ENCODE results near the gene TALDO1. TPM values are rescaled to one million over a fixed set of nuclear protein-coding genes. Genes with fewer than 3 reads are reported as not detected.
A peak's percentile ranks its signal among the peaks of the same experiment; 100 is the strongest.

The TALDO1 gene
- total RNA-seq, 1 experiment from 2014 or later: 268 TPM

- no peaks in the 10 kb centered on the region for H3K4me1 ChIP-seq (ENCODE audit: insufficient read depth, low read length)
- no peak overlapping the region for H3K4me2 ChIP-seq (ENCODE audit: insufficient read depth, insufficient read length, low read length)
- H3K18ac ChIP-seq (ENCODE audit: insufficient read length, low read depth, low read length): no peak overlapping the region
- no peak overlapping the region for H2BK5ac ChIP-seq (ENCODE audit: insufficient read length, low read length)
- H2AFZ ChIP-seq (ENCODE audit: low read length): no peak overlapping the region
- no peak overlapping the region for H2BK120ac ChIP-seq (ENCODE audit: low read depth, low read length, poor library complexity, severe bottlenecking)
- no peak overlapping the region for H2BK20ac ChIP-seq (ENCODE audit: low read depth, low read length, poor library complexity, severe bottlenecking)
- Mint-ChIP-seq H3K4me3 (peak overlapping the region in 1 of 2 experiments; percentile 12; a peak in 1 of 5 replicates), H3K27me3 (ENCODE audit: low read depth) (no peaks in the 10 kb centered on the region), H3K9me3 (no peaks in the 10 kb centered on the region), H3K27ac (peak overlapping the region in 2 of 3 experiments; percentile 80 to 81; a peak in 3 of 7 replicates), H3K36me3 (ENCODE audit: insufficient read depth in 1 of 3, low read depth in 3 of 3) (peaks cover 35 to 84% (median 67%) of the 10 kb centered on the region in 3 experiments; a peak in 6 of 7 replicates), H3K4me1 (peaks cover 11 to 15% of the 10 kb centered on the region in 2 experiments)
- no peaks in the 10 kb centered on the region for H4K20me1 ChIP-seq (ENCODE audit: control insufficient read depth, insufficient read depth, insufficient read length)
- H3K27me3 ChIP-seq (ENCODE audit: insufficient read depth, low read length): no peaks in the 10 kb centered on the region
- no peak overlapping the region for H4K91ac ChIP-seq (ENCODE audit: insufficient read length, low read depth, low read length)
- no peak overlapping the region for H2BK12ac ChIP-seq (ENCODE audit: insufficient read length, low read depth, low read length)
- H3K23me2 ChIP-seq (ENCODE audit: insufficient read length, low read depth, low read length, poor library complexity, severe bottlenecking): no peaks in the 10 kb centered on the region
- no peak overlapping the region for H2AK5ac ChIP-seq (ENCODE audit: insufficient read length, low read length)
- H3K79me2 ChIP-seq (ENCODE audit: insufficient read depth, low read length): no peaks in the 10 kb centered on the region
- H3K56ac ChIP-seq (ENCODE audit: insufficient read length, low read depth, low read length): no peak overlapping the region
- peak overlapping the region; percentile 36 for H4K5ac ChIP-seq (ENCODE audit: insufficient read length, low read depth, low read length)
- WGBS (ENCODE audit: extremely low coverage, insufficient read length, low lambda C conversion rate): no CpG with 5 or more reads among the region's 10 CpGs
- H3K79me1 ChIP-seq (ENCODE audit: insufficient read depth, low read depth, low read length, poor library complexity, severe bottlenecking): peaks cover 4% of the 10 kb centered on the region
- no peak overlapping the region for H2BK15ac ChIP-seq (ENCODE audit: low read depth, low read length)
- H3K9ac ChIP-seq (ENCODE audit: extremely low read depth, insufficient read length, low read length): no peak overlapping the region
- no peak overlapping the region for H3T11ph ChIP-seq (ENCODE audit: low read length)
- no peak overlapping the region for H3K4ac ChIP-seq (ENCODE audit: low read depth, low read length)
- TF ChIP-seq CTCF (conservative IDR thresholded peaks at IDR 0.05): peak; percentile 42
- peak; percentile 70 for DNase-seq
- no peak overlapping the region for H3K14ac ChIP-seq (ENCODE audit: insufficient read depth, low read length)
- H3K23ac ChIP-seq (ENCODE audit: insufficient read length, low read depth, low read length): no peak overlapping the region
- H4K8ac ChIP-seq (replicated peaks; ENCODE audit: insufficient read length, low read depth, low read length): no peak overlapping the region
- no peaks in the 10 kb centered on the region for H3K9me3 ChIP-seq (ENCODE audit: control insufficient read depth, low read depth, low read length)
- no peak overlapping the region for H3K27ac ChIP-seq (ENCODE audit: insufficient read length, low read depth, low read length)
Measured at GRCh38 chr11:762421-763072, 15.3 kb downstream of the TALDO1 start.

All from H9 (cell line).